ENCODE results near the gene MAP6.

GRCh38 chr11:75667831-75668450 is 897 bp downstream of the MAP6 start:
- TF ChIP-seq POLR2A (IDR thresholded peaks at IDR 0.05) (no peak), CTCF (IDR thresholded peaks at IDR 0.05 in 4 of 5, conservative IDR thresholded peaks at IDR 0.05 in 1 of 5) (no peak)
